Type B pancreatic cell (in vitro differentiated cells): Measurements from ENCODE around the gene PPP1R1A. TPM values are rescaled to one million over a fixed set of nuclear protein-coding genes. Genes with fewer than 3 reads are reported as not detected.

Experiments
- DNase-seq: peaks from one replicate; pipeline ENCODE4 v3.0.0; 2021; ENCODE audit warnings: mixed read lengths; ENCODE audit not compliant: unreplicated experiment; ENCODE audit errors: extremely low spot score
- H3K27ac Mint-ChIP-seq: 2 replicates; pipeline ENCODE4 v1.8.0; 2021; ENCODE audit warnings: mild to moderate bottlenecking, mixed read lengths
- H3K27me3 Mint-ChIP-seq: 2 replicates; pipeline ENCODE4 v1.8.0; 2021; ENCODE audit warnings: mixed read lengths
- H3K36me3 Mint-ChIP-seq: 2 replicates; pipeline ENCODE4 v1.8.0; 2021; ENCODE audit warnings: mixed read lengths
- H3K4me1 Mint-ChIP-seq: one replicate; pipeline ENCODE4 v1.8.0; 2021; ENCODE audit warnings: mixed read lengths; ENCODE audit not compliant: unreplicated experiment
- H3K4me3 Mint-ChIP-seq: 2 replicates; pipeline ENCODE4 v1.8.0; 2021; ENCODE audit warnings: mild to moderate bottlenecking, mixed read lengths
- H3K9me3 Mint-ChIP-seq: 2 replicates; pipeline ENCODE4 v1.8.0; 2021; ENCODE audit warnings: mixed read lengths
- CTCF ChIP-seq: fragments of 200-600 bp; sonication (generic); conservative IDR thresholded peaks from 2 replicates; pipeline ENCODE4 v1.5.0; 2021; ENCODE audit warnings: antibody characterized with exemption, mild to moderate bottlenecking
- long read RNA-seq: library from polyadenylated mRNA; unstranded; transcript quantifications from one replicate; pipeline ENCODE4 v2.0.0, GENCODE V29; 2020
- total RNA-seq: library from RNA; stranded (reverse); gene quantifications from 2 replicates; pipeline ENCODE4 v1.2.1, GENCODE V29; 2021; ENCODE audit warnings: low replicate concordance

Gene PPP1R1A
- 24.9 and 43.3 TPM in 2 replicates for total RNA-seq
- long read RNA-seq, partial matches to known transcripts: 1 of 4 reads
- long read RNA-seq, other reads (novel, unspliced or antisense): 3 of 4 reads

GRCh38 chr12:54588110-54588889, at the start of gene PPP1R1A:
Gene PPP1R1A (minus strand): TSS chr12:54588659. CDS start chr12:54588488, 171 bp downstream.
- H3K27me3 Mint-ChIP-seq: peaks cover 74% of the 10 kb centered on the region
- H3K27ac Mint-ChIP-seq: no peak within 1 kb of the TSS
- H3K4me1 Mint-ChIP-seq: peaks cover 40% of the 10 kb centered on the region
- H3K36me3 Mint-ChIP-seq: no peaks in the 10 kb centered on the region
- H3K9me3 Mint-ChIP-seq: no peaks in the 10 kb centered on the region
- no peak for DNase-seq
- H3K4me3 Mint-ChIP-seq: peak within 1 kb of the TSS; percentile 83
- TF ChIP-seq CTCF: no peak

- Mint-ChIP-seq H3K27ac (no peak within 1 kb of the TSS), H3K4me1 (no peaks in the 10 kb centered on the region), H3K4me3 (no peak within 1 kb of the TSS), H3K27me3 (peaks cover 44% of the 10 kb centered on the region), H3K36me3 (no peaks in the 10 kb centered on the region), H3K9me3 (no peaks in the 10 kb centered on the region)
- TF ChIP-seq CTCF: no peak
- DNase-seq: no peak
These were observed 46.3 kb upstream of the PPP1R1A start, which contains the start of gene LACRT for GRCh38 chr12:54634795-54635194. Gene LACRT (minus strand): TSS chr12:54634895. CDS start chr12:54634841, 54 bp downstream.

GRCh38 chr12:54631988-54632728, 43.7 kb upstream of the PPP1R1A start:
- no peak overlapping the region for H3K27ac Mint-ChIP-seq
- H3K27me3 Mint-ChIP-seq: peaks cover 43% of the 10 kb centered on the region
- no peaks in the 10 kb centered on the region for H3K36me3 Mint-ChIP-seq
- no peak for DNase-seq
- peaks cover 6% of the 10 kb centered on the region for H3K9me3 Mint-ChIP-seq
- no peak overlapping the region for H3K4me3 Mint-ChIP-seq
- H3K4me1 Mint-ChIP-seq: no peaks in the 10 kb centered on the region
- TF ChIP-seq CTCF: peak; percentile 38

GRCh38 chr12:54631551-54631950, 43.1 kb upstream of the PPP1R1A start:
- Mint-ChIP-seq H3K4me3 (no peak overlapping the region), H3K27ac (no peak overlapping the region), H3K4me1 (no peaks in the 10 kb centered on the region), H3K9me3 (peaks cover 8% of the 10 kb centered on the region), H3K27me3 (peaks cover 42% of the 10 kb centered on the region), H3K36me3 (no peaks in the 10 kb centered on the region)
- no peak for DNase-seq
- no peak for TF ChIP-seq CTCF

- no peaks in the 10 kb centered on the region for H3K36me3 Mint-ChIP-seq
- no peak overlapping the region for H3K4me3 Mint-ChIP-seq
- H3K27me3 Mint-ChIP-seq: peaks cover 42% of the 10 kb centered on the region
- H3K4me1 Mint-ChIP-seq: no peaks in the 10 kb centered on the region
- TF ChIP-seq CTCF: no peak
- DNase-seq: no peak
- H3K9me3 Mint-ChIP-seq: peaks cover 11% of the 10 kb centered on the region
- no peak overlapping the region for H3K27ac Mint-ChIP-seq
These were observed 41.5 kb upstream of the PPP1R1A start for GRCh38 chr12:54629925-54630324.
